Natural killer cell (primary cell): Measurements from ENCODE around the gene LBHD2. TPM values are rescaled to one million over a fixed set of nuclear protein-coding genes. Genes with fewer than 3 reads are reported as not detected.

Source experiments
- ATAC-seq, 3 donors: fragments of 150-1000 bp in 2 of 3; fragments of 200-7000 bp in 1 of 3; cut with Tn5 transposase; 1 replicate in 1 of 3; 2 replicates in 2 of 3; pipeline ENCODE4 v1.10.0; 2021; ENCODE audit warnings: mild to moderate bottlenecking in 2 of 3, moderate library complexity in 2 of 3
- DNase-seq, 2 donors: peaks; one replicate each; pipeline versions ENCODE4 v3.0.0 to v3.0.0-alpha.2; 2013 to 2021; ENCODE audit warnings: mixed read lengths in 1 of 2
- H3K27ac ChIP-seq: one replicate; pipeline ENCODE4 v1.5.1; 2013; ENCODE audit warnings: mild to moderate bottlenecking, low read length
- H3K27me3 ChIP-seq: one replicate; pipeline ENCODE4 v1.6.1; 2013; ENCODE audit warnings: low read length; ENCODE audit not compliant: control insufficient read depth, insufficient read depth
- H3K36me3 ChIP-seq: one replicate; pipeline ENCODE4 v1.6.1; 2013; ENCODE audit warnings: low read length; ENCODE audit not compliant: control insufficient read depth, insufficient read depth
- H3K4me1 ChIP-seq: one replicate; pipeline ENCODE4 v1.6.1; 2013; ENCODE audit warnings: low read length; ENCODE audit not compliant: control insufficient read depth, insufficient read depth
- H3K4me3 ChIP-seq: one replicate; pipeline ENCODE4 v1.5.1; 2013; ENCODE audit warnings: low read length
- H3K9me3 ChIP-seq: one replicate; pipeline ENCODE4 v1.6.1; 2013; ENCODE audit warnings: low read length; ENCODE audit not compliant: control insufficient read depth, insufficient read depth
- H3K27ac Mint-ChIP-seq, 2 donors: one replicate each; pipeline ENCODE4 v1.8.0; 2022; ENCODE audit warnings: mild to moderate bottlenecking in 2 of 2, mixed read lengths in 2 of 2, moderate library complexity in 1 of 2
- H3K27me3 Mint-ChIP-seq, 2 donors: one replicate each; pipeline ENCODE4 v1.8.0; 2022; ENCODE audit warnings: low read depth in 2 of 2, mixed read lengths in 2 of 2
- H3K36me3 Mint-ChIP-seq: one replicate; pipeline ENCODE4 v1.8.0; 2022; ENCODE audit warnings: mixed read lengths
- H3K4me1 Mint-ChIP-seq, 2 donors: one replicate each; pipeline ENCODE4 v1.8.0; 2022; ENCODE audit warnings: mixed read lengths in 2 of 2
- H3K4me3 Mint-ChIP-seq: one replicate; pipeline ENCODE4 v1.8.0; 2022; ENCODE audit warnings: mild to moderate bottlenecking, moderate library complexity, mixed read lengths
- H3K9me3 Mint-ChIP-seq, 2 donors: one replicate each; pipeline ENCODE4 v1.8.0; 2022; ENCODE audit warnings: mixed read lengths in 2 of 2
- CTCF ChIP-seq: fragments of 200-600 bp; IDR thresholded peaks from one replicate; pipeline ENCODE4 v1.8.0; 2022; ENCODE audit warnings: antibody characterized with exemption
- WGBS: methylation state at CpG from one replicate; pipeline ENCODE4 v1.1.7; 2013; ENCODE audit warnings: missing lambda C conversion rate; ENCODE audit not compliant: insufficient coverage; 5-methylcytosine and 5-hydroxymethylcytosine counted together
- intact Hi-C: fragments of 100-400 bp; cut with micrococcal nuclease; formaldehyde crosslinking; loops from one replicate; pipeline ENCODE4 v1.14.2; 2022
- total RNA-seq, 4 donors: library from RNA; stranded (reverse); fragments of 120-200 nt in 1 of 4; gene quantifications; one replicate each; pipeline versions ENCODE4 v1.2.3 to v1.2.4, GENCODE V29; 2013 to 2022

The LBHD2 gene
- total RNA-seq, 3 donors from 2014 or later (not counting 1 experiment from before 2014, with no cell fraction given): not detected

GRCh38 chr14:103072595-103073366 is 11.2 kb upstream of the LBHD2 start:
- ATAC-seq (no peak), DNase-seq (no peak)
- H3K9me3 Mint-ChIP-seq: no peaks in the 10 kb centered on the region
- Histone ChIP-seq H3K9me3 (no peaks in the 10 kb centered on the region), H3K27me3 (peaks cover 10% of the 10 kb centered on the region), H3K4me1 (peaks cover 14% of the 10 kb centered on the region), H3K36me3 (no peaks in the 10 kb centered on the region), H3K27ac (no peak overlapping the region), H3K4me3 (no peak overlapping the region)
- H3K4me1 Mint-ChIP-seq: no peaks in the 10 kb centered on the region
- 77% methylated on average over 19 of the region's 21 CpGs for WGBS
- TF ChIP-seq CTCF: no peak
- H3K4me3 Mint-ChIP-seq: no peak overlapping the region
- intact Hi-C loops: loop anchor here (10.0 kb wide), 1 partner anchor 222 kb away; no protein-coding TSS in a partner anchor
- H3K27ac Mint-ChIP-seq: no peak overlapping the region
- no peaks in the 10 kb centered on the region for H3K36me3 Mint-ChIP-seq
- H3K27me3 Mint-ChIP-seq: peaks cover 0 to 11% of the 10 kb centered on the region in 2 donors

GRCh38 chr14:103073367-103073875 is 10.6 kb upstream of the LBHD2 start:
- Histone ChIP-seq H3K4me1 (peaks cover 14% of the 10 kb centered on the region), H3K27ac (no peak overlapping the region), H3K36me3 (no peaks in the 10 kb centered on the region), H3K27me3 (peaks cover 10% of the 10 kb centered on the region), H3K9me3 (no peaks in the 10 kb centered on the region), H3K4me3 (no peak overlapping the region)
- ATAC-seq: no peak
- H3K9me3 Mint-ChIP-seq: no peaks in the 10 kb centered on the region
- peaks cover 0 to 11% of the 10 kb centered on the region in 2 donors for H3K27me3 Mint-ChIP-seq
- no peak overlapping the region for H3K4me3 Mint-ChIP-seq
- WGBS: 92% methylated on average over 14 of the region's 14 CpGs
- no peak overlapping the region for H3K27ac Mint-ChIP-seq
- intact Hi-C loops: loop anchor here (10.0 kb wide), 1 partner anchor 221 kb away; no protein-coding TSS in a partner anchor
- no peaks in the 10 kb centered on the region for H3K4me1 Mint-ChIP-seq
- no peaks in the 10 kb centered on the region for H3K36me3 Mint-ChIP-seq
- no peak for DNase-seq
- TF ChIP-seq CTCF: no peak

- Mint-ChIP-seq H3K27me3 (peaks cover 0 to 7% of the 10 kb centered on the region in 2 donors), H3K9me3 (no peaks in the 10 kb centered on the region), H3K36me3 (no peaks in the 10 kb centered on the region), H3K27ac (no peak overlapping the region), H3K4me1 (no peaks in the 10 kb centered on the region), H3K4me3 (no peak overlapping the region)
- H3K27ac ChIP-seq: no peak overlapping the region
- ATAC-seq (no peak), DNase-seq (no peak)
- no peaks in the 10 kb centered on the region for H3K9me3 ChIP-seq
- intact Hi-C loops: loop anchor here (10.0 kb wide), 1 partner anchor 221 kb away; no protein-coding TSS in a partner anchor
- no peak overlapping the region for H3K4me3 ChIP-seq
- no peak for TF ChIP-seq CTCF
- 80% methylated on average over 21 of the region's 21 CpGs for WGBS
- H3K36me3 ChIP-seq: no peaks in the 10 kb centered on the region
- H3K4me1 ChIP-seq: peaks cover 14% of the 10 kb centered on the region
- H3K27me3 ChIP-seq: peaks cover 10% of the 10 kb centered on the region
Observed at GRCh38 chr14:103073876-103074728, 9.9 kb upstream of the LBHD2 start.
